GM23248 (cell line): Measurements from ENCODE around the gene EFCAB3.
"Not testable (repeated sequence)": the region's sequence is repeated elsewhere in the genome, so short reads cannot be mapped to it uniquely, and the experiment has no call there.

Experiments used
- EZH2 ChIP-seq: fragments of 200-600 bp; sonication (generic); IDR thresholded peaks from 2 replicates; pipeline ENCODE4 v1.6.1; 2018; ENCODE audit warnings: antibody characterized with exemption, mild to moderate bottlenecking; ENCODE audit not compliant: insufficient read depth, poor library complexity, severe bottlenecking
- EZH2phosphoT487 ChIP-seq: fragments of 200-600 bp; sonication (generic); IDR thresholded peaks from 2 replicates; pipeline ENCODE4 v1.6.1; 2018; ENCODE audit warnings: antibody characterized with exemption, moderate library complexity, mild to moderate bottlenecking, low read depth; ENCODE audit not compliant: insufficient read depth

DNA sequence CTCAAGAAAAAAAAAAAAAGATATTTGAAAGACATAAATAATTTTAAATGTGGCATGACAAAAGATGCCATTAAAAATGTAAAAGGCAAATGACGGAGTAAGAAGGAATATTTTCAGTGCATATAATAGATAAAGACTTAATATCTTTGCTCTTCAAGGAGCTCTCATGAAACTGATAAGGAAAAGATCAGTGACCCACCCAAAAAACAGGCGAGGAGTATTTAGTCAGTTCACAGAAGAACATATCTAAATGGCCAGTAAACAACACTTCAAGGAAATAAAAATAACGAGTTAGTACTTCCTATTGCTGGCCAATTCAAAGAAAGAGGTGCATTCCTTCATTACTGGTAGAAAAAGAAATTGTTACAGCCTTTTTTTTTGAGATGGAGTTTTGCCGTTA lies 65.4 kb downstream of the EFCAB3 start:
- not testable (repeated sequence) for TF ChIP-seq EZH2, EZH2phosphoT487
